ENCODE data around the gene PRR9.

- TF ChIP-seq CTCF (IDR thresholded peaks at IDR 0.05) (no peak), EP300 (IDR thresholded peaks at IDR 0.05) (no peak)
Measured at GRCh38 chr1:153238527-153238926, 21.1 kb downstream of the PRR9 start.
